Measurements from ENCODE around the gene PMS1.

Gene PMS1

DNA sequence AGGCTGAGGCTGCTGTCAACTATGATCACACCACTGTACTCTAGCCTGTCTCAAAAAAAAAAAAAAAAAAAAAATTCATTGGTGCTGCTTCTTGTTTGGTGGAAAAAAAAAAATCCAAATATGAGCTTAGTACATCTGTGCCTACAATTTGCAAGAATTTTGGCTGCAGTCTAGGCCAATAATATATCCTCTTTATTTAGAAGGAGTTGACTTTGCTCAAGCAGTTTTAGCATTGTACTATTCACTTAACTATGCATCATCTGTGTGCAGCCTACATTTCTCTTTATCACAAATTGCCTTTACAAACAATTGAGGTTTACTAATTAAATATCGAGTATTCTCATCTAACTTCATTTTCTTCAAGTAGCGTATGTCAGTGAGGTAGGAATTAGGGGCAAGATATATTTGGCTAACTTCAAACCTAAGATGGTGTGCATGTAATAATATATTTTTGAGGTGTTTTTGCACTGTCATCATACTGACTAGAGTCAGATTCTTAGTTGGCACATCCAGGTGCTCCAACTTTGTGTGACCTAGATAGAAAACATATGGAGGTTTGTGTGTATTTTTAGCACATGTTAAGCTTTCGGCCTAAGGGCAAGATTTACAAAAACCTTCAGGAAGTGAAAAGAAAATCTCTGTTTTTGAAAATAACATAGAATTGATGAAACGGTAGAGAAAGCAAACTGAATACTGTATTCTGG lies 51.8 kb downstream of the PMS1 start:
- H3K9ac ChIP-seq = no peak overlapping the region
- peaks cover 10% of the 10 kb centered on the region for H3K4me1 ChIP-seq
- no peak for TF ChIP-seq CTCF (IDR thresholded peaks at IDR 0.05)
- peak overlapping the region; percentile 13 for H3K4me2 ChIP-seq (ENCODE audit: low read length)
- H3K79me2 ChIP-seq = no peaks in the 10 kb centered on the region
- H2AFZ ChIP-seq = no peak overlapping the region
- no peaks in the 10 kb centered on the region for H3K36me3 ChIP-seq (ENCODE audit: control insufficient read depth, insufficient read depth, low read length)
- H3K9me3 ChIP-seq (ENCODE audit: control insufficient read depth, low read length) = no peaks in the 10 kb centered on the region
- peak overlapping the region; percentile 25 for H3K27ac ChIP-seq
- no peak overlapping the region for H3K4me3 ChIP-seq (ENCODE audit: low read depth, low read length)
- no peaks in the 10 kb centered on the region for H3K27me3 ChIP-seq (ENCODE audit: control insufficient read depth, insufficient read depth, low read length)

DNA sequence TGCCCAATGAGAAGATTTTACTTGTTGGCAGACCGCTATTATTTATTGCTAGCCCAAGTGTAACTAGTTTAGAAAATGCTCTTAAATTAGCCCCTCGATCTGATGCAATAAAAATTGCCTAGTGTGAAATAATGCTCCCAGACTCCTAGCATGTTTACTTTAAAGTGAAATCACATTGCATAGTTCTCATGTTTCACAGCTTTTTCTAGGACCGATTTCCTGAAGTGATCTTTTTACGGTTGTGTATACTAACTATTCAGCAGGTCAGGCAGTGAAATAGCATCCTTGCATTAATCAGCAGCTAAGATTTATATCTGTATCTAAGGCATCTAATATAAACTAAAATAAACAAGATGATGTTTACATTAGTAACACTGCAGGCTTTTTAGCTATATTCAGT lies 52.4 kb downstream of the PMS1 start:
- no peak for TF ChIP-seq CTCF (IDR thresholded peaks at IDR 0.05)
- Histone ChIP-seq H3K4me3 (ENCODE audit: low read depth, low read length) (no peak overlapping the region), H3K4me1 (peaks cover 14% of the 10 kb centered on the region), H3K36me3 (ENCODE audit: control insufficient read depth, insufficient read depth, low read length) (no peaks in the 10 kb centered on the region), H3K27ac (peak overlapping the region; percentile 25), H3K9ac (no peak overlapping the region), H2AFZ (no peak overlapping the region), H3K9me3 (ENCODE audit: control insufficient read depth, low read length) (no peaks in the 10 kb centered on the region), H3K27me3 (ENCODE audit: control insufficient read depth, insufficient read depth, low read length) (no peaks in the 10 kb centered on the region), H3K79me2 (no peaks in the 10 kb centered on the region), H3K4me2 (ENCODE audit: low read length) (peak overlapping the region; percentile 13)

DNA sequence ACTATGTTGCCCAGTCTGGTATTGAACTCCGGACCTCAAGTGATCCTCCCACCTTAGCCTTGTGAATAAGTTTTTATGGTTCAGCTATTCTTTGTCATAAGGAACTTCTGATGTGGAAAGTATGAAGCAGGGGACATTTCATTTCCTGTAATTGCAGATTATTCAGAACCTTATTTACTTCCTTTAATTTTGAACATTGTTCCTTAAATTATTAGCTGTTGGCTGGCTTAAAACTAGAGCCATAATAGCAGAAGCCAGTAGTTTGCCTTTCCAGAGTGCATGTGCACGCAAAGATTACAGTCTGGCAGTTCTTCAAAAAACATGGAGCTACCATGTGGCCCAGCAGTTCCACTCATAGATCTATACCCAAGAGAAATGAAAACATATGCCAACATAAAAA lies 53.1 kb downstream of the PMS1 start:
- no peak overlapping the region for H3K9ac ChIP-seq
- H3K36me3 ChIP-seq (ENCODE audit: control insufficient read depth, insufficient read depth, low read length) = no peaks in the 10 kb centered on the region
- TF ChIP-seq CTCF (IDR thresholded peaks at IDR 0.05) = no peak
- no peak overlapping the region for H3K27ac ChIP-seq
- H3K27me3 ChIP-seq (ENCODE audit: control insufficient read depth, insufficient read depth, low read length) = no peaks in the 10 kb centered on the region
- H3K9me3 ChIP-seq (ENCODE audit: control insufficient read depth, low read length) = no peaks in the 10 kb centered on the region
- H2AFZ ChIP-seq = no peak overlapping the region
- H3K79me2 ChIP-seq = no peaks in the 10 kb centered on the region
- no peak overlapping the region for H3K4me3 ChIP-seq (ENCODE audit: low read depth, low read length)
- peaks cover 14% of the 10 kb centered on the region for H3K4me1 ChIP-seq
- H3K4me2 ChIP-seq (ENCODE audit: low read length) = no peak overlapping the region

GRCh38 chr2:189841019-189841418 lies 56.8 kb downstream of the PMS1 start:
- TF ChIP-seq CTCF (IDR thresholded peaks at IDR 0.05) = no peak
- no peak overlapping the region for H2AFZ ChIP-seq

DNA sequence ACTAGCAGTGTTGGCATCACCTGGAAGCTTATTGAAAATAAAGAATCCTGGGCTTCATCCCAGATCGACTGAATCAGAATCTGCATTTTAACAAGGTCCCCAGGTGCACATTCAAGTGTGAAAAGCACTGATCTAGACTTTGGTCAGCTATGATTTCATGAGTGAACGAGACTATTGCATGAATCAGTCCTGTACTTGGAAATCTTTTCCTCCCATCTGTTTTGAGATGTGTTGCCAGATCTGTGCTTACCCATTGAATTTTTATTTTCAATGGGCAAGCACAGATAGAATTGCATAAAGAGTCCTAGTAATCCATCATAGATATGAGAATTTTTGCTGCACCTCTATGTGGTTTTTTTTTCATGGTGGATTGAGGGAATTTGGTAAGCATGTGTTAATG lies 64.0 kb downstream of the PMS1 start:
- Histone ChIP-seq H2AFZ (no peak overlapping the region), H3K27ac (no peak overlapping the region)

More at GRCh38 chr2:189841019-189841418, 56.8 kb downstream of the PMS1 start:
- Histone ChIP-seq H3K4me3 (ENCODE audit: low read depth, low read length) (no peak overlapping the region), H3K27me3 (ENCODE audit: control insufficient read depth, insufficient read depth, low read length) (no peaks in the 10 kb centered on the region), H3K9me3 (ENCODE audit: control insufficient read depth, low read length) (no peaks in the 10 kb centered on the region), H3K36me3 (ENCODE audit: control insufficient read depth, insufficient read depth, low read length) (no peaks in the 10 kb centered on the region), H3K79me2 (no peaks in the 10 kb centered on the region), H3K4me2 (ENCODE audit: low read length) (no peak overlapping the region), H3K9ac (no peak overlapping the region), H3K27ac (no peak overlapping the region), H3K4me1 (peaks cover 12% of the 10 kb centered on the region)

More for the DNA sequence above, 64.0 kb downstream of the PMS1 start:
- H3K79me2 ChIP-seq = no peaks in the 10 kb centered on the region
- no peaks in the 10 kb centered on the region for H3K9me3 ChIP-seq (ENCODE audit: control insufficient read depth, low read length)
- TF ChIP-seq CTCF (IDR thresholded peaks at IDR 0.05) = no peak
- no peaks in the 10 kb centered on the region for H3K27me3 ChIP-seq (ENCODE audit: control insufficient read depth, insufficient read depth, low read length)
- H3K36me3 ChIP-seq (ENCODE audit: control insufficient read depth, insufficient read depth, low read length) = no peaks in the 10 kb centered on the region
- no peak overlapping the region for H3K9ac ChIP-seq
- peaks cover 3% of the 10 kb centered on the region for H3K4me1 ChIP-seq
- no peak overlapping the region for H3K4me2 ChIP-seq (ENCODE audit: low read length)
- no peak overlapping the region for H3K4me3 ChIP-seq (ENCODE audit: low read depth, low read length)

All from parathyroid adenoma (tissue), 2 donors.